Measurements from ENCODE around the gene CCR5AS.
"Not testable (repeated sequence)": the region's sequence is repeated elsewhere in the genome, so short reads cannot be mapped to it uniquely, and the experiment has no call there.

CCR5AS gene

GRCh38 chr3:46393554-46394434 lies 13.1 kb downstream of the CCR5AS start:
- no peak overlapping the region for H3K27ac ChIP-seq (ENCODE audit: low read depth in 2 of 2, low read length in 2 of 2)
- H3K4me1 ChIP-seq (ENCODE audit: control insufficient read depth in 2 of 3, insufficient read depth in 2 of 3, low read depth in 1 of 3, low read length in 3 of 3), result no peaks in the 10 kb centered on the region
- no peak overlapping the region for H3K4me3 ChIP-seq (ENCODE audit: low read length in 3 of 3)
- DNase-seq (no peak), FAIRE-seq (no peak)
- no peaks in the 10 kb centered on the region for H3K9me3 ChIP-seq (ENCODE audit: control insufficient read depth in 2 of 3, insufficient read depth in 1 of 3, low read length in 3 of 3)
- TF ChIP-seq, protein P1, sequence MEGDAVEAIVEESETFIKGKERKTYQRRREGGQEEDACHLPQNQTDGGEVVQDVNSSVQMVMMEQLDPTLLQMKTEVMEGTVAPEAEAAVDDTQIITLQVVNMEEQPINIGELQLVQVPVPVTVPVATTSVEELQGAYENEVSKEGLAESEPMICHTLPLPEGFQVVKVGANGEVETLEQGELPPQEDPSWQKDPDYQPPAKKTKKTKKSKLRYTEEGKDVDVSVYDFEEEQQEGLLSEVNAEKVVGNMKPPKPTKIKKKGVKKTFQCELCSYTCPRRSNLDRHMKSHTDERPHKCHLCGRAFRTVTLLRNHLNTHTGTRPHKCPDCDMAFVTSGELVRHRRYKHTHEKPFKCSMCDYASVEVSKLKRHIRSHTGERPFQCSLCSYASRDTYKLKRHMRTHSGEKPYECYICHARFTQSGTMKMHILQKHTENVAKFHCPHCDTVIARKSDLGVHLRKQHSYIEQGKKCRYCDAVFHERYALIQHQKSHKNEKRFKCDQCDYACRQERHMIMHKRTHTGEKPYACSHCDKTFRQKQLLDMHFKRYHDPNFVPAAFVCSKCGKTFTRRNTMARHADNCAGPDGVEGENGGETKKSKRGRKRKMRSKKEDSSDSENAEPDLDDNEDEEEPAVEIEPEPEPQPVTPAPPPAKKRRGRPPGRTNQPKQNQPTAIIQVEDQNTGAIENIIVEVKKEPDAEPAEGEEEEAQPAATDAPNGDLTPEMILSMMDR (IDR thresholded peaks at IDR 0.05; ENCODE audit: borderline replicate concordance, extremely low read depth, insufficient read depth), result no peak
- intact Hi-C loops (cut with DNase I), result no loop called here
- no peak overlapping the region for H3K9ac ChIP-seq (ENCODE audit: low read length in 3 of 3)
- no peaks in the 10 kb centered on the region for H3K27me3 ChIP-seq (ENCODE audit: control insufficient read depth, insufficient read depth, low read length)
- H3K36me3 ChIP-seq (ENCODE audit: control insufficient read depth in 2 of 3, insufficient read depth in 3 of 3, low read length in 3 of 3), result no peaks in the 10 kb centered on the region

- FAIRE-seq, result no peak
- no peaks in the 10 kb centered on the region for H3K36me3 ChIP-seq (ENCODE audit: control insufficient read depth in 2 of 3, insufficient read depth in 3 of 3, low read length in 3 of 3)
- TF ChIP-seq, protein P1 (IDR thresholded peaks at IDR 0.05; ENCODE audit: borderline replicate concordance, extremely low read depth, insufficient read depth), result no peak
- no peak for DNase-seq
- H3K4me3 ChIP-seq (ENCODE audit: low read length in 3 of 3), result no peak overlapping the region
- no peaks in the 10 kb centered on the region for H3K4me1 ChIP-seq (ENCODE audit: control insufficient read depth in 2 of 3, insufficient read depth in 2 of 3, low read depth in 1 of 3, low read length in 3 of 3)
- no peaks in the 10 kb centered on the region for H3K9me3 ChIP-seq (ENCODE audit: control insufficient read depth in 2 of 3, insufficient read depth in 1 of 3, low read length in 3 of 3)
- intact Hi-C loops (cut with DNase I), result no loop called here
- no peaks in the 10 kb centered on the region for H3K27me3 ChIP-seq (ENCODE audit: control insufficient read depth, insufficient read depth, low read length)
- no peak overlapping the region for H3K9ac ChIP-seq (ENCODE audit: low read length in 3 of 3)
- no peak overlapping the region for H3K27ac ChIP-seq (ENCODE audit: low read depth in 2 of 2, low read length in 2 of 2)
Measured at GRCh38 chr3:46393011-46393410, 13.9 kb downstream of the CCR5AS start.

GRCh38 chr3:46391526-46391925 lies 15.3 kb downstream of the CCR5AS start:
- H3K27me3 ChIP-seq (ENCODE audit: control insufficient read depth, insufficient read depth, low read length); H3K27ac ChIP-seq (ENCODE audit: low read depth in 2 of 2, low read length in 2 of 2); intact Hi-C loops (cut with DNase I); H3K9ac ChIP-seq (ENCODE audit: low read length in 3 of 3); H3K36me3 ChIP-seq (ENCODE audit: control insufficient read depth in 2 of 3, insufficient read depth in 3 of 3, low read length in 3 of 3); H3K9me3 ChIP-seq (ENCODE audit: control insufficient read depth in 2 of 3, insufficient read depth in 1 of 3, low read length in 3 of 3); FAIRE-seq; H3K4me3 ChIP-seq (ENCODE audit: low read length in 3 of 3); DNase-seq; H3K4me1 ChIP-seq (ENCODE audit: control insufficient read depth in 2 of 3, insufficient read depth in 2 of 3, low read depth in 1 of 3, low read length in 3 of 3): not testable (repeated sequence)

GRCh38 chr3:46389306-46389705 lies 17.6 kb downstream of the CCR5AS start:
- H3K4me3 ChIP-seq (ENCODE audit: low read length in 3 of 3), result no peak overlapping the region
- H3K4me1 ChIP-seq (ENCODE audit: control insufficient read depth in 2 of 3, insufficient read depth in 2 of 3, low read depth in 1 of 3, low read length in 3 of 3), result no peaks in the 10 kb centered on the region
- no peak overlapping the region for H3K9ac ChIP-seq (ENCODE audit: low read length in 3 of 3)
- intact Hi-C loops (cut with DNase I), result no loop called here
- no peaks in the 10 kb centered on the region for H3K27me3 ChIP-seq (ENCODE audit: control insufficient read depth, insufficient read depth, low read length)
- TF ChIP-seq, protein P1 (IDR thresholded peaks at IDR 0.05; ENCODE audit: borderline replicate concordance, extremely low read depth, insufficient read depth), result no peak
- H3K9me3 ChIP-seq (ENCODE audit: control insufficient read depth in 2 of 3, insufficient read depth in 1 of 3, low read length in 3 of 3), result no peaks in the 10 kb centered on the region
- DNase-seq, result no peak
- FAIRE-seq, result no peak
- H3K27ac ChIP-seq (ENCODE audit: low read depth in 2 of 2, low read length in 2 of 2), result no peak overlapping the region
- H3K36me3 ChIP-seq (ENCODE audit: control insufficient read depth in 2 of 3, insufficient read depth in 3 of 3, low read length in 3 of 3), result no peaks in the 10 kb centered on the region

GRCh38 chr3:46388847-46389246 lies 18.0 kb downstream of the CCR5AS start:
- H3K4me1 ChIP-seq (ENCODE audit: control insufficient read depth in 2 of 3, insufficient read depth in 2 of 3, low read depth in 1 of 3, low read length in 3 of 3); intact Hi-C loops (cut with DNase I); H3K4me3 ChIP-seq (ENCODE audit: low read length in 3 of 3); H3K27ac ChIP-seq (ENCODE audit: low read depth in 2 of 2, low read length in 2 of 2); H3K9ac ChIP-seq (ENCODE audit: low read length in 3 of 3); FAIRE-seq; H3K9me3 ChIP-seq (ENCODE audit: control insufficient read depth in 2 of 3, insufficient read depth in 1 of 3, low read length in 3 of 3); DNase-seq; H3K27me3 ChIP-seq (ENCODE audit: control insufficient read depth, insufficient read depth, low read length); H3K36me3 ChIP-seq (ENCODE audit: control insufficient read depth in 2 of 3, insufficient read depth in 3 of 3, low read length in 3 of 3): not testable (repeated sequence)

All from kidney (tissue), 13 donors.